Thymus (tissue), 11 donors: ENCODE results near the gene EPB41L2. TPM values are rescaled to one million over a fixed set of nuclear protein-coding genes. Genes with fewer than 3 reads are reported as not detected.
"Not testable (repeated sequence)": the region's sequence is repeated elsewhere in the genome, so short reads cannot be mapped to it uniquely, and the experiment has no call there.

Experiments used
- DNase-seq, 9 donors: peaks; one replicate each; pipeline ENCODE4 v3.0.0-alpha.2; 2013; ENCODE audit warnings: low spot score in 9 of 9, low read depth in 6 of 9, missing footprints in 1 of 9
- H3K27ac ChIP-seq, 2 donors: one replicate each; pipeline ENCODE4 v1.5.1; 2013; ENCODE audit warnings: control low read depth in 1 of 2, low read depth in 1 of 2, low read length in 1 of 2, mild to moderate bottlenecking in 1 of 2, moderate library complexity in 1 of 2
- H3K27me3 ChIP-seq, 2 donors: one replicate each; pipeline ENCODE4 v1.5.1; 2013; ENCODE audit warnings: low read length in 1 of 2; ENCODE audit not compliant: control insufficient read depth in 2 of 2, insufficient read depth in 1 of 2
- H3K36me3 ChIP-seq, 2 donors: one replicate each; pipeline ENCODE4 v1.5.1; 2013; ENCODE audit warnings: low read length in 1 of 2, mild to moderate bottlenecking in 1 of 2, moderate library complexity in 1 of 2; ENCODE audit not compliant: control insufficient read depth in 2 of 2, insufficient read depth in 2 of 2
- H3K4me1 ChIP-seq, 2 donors: one replicate each; pipeline ENCODE4 v1.5.1; 2013; ENCODE audit warnings: low read length in 2 of 2; ENCODE audit not compliant: control insufficient read depth in 2 of 2, insufficient read depth in 2 of 2
- H3K4me3 ChIP-seq, 2 donors: one replicate each; pipeline ENCODE4 v1.5.1; 2013; ENCODE audit warnings: low read length in 2 of 2, control low read depth in 1 of 2, mild to moderate bottlenecking in 1 of 2
- H3K9me3 ChIP-seq, 2 donors: one replicate each; pipeline ENCODE4 v1.5.1; 2013; ENCODE audit warnings: low read length in 1 of 2, mild to moderate bottlenecking in 1 of 2; ENCODE audit not compliant: control insufficient read depth in 2 of 2, insufficient read depth in 1 of 2
- WGBS: extraction: QIAGEN DNeasy Blood & Tissue Kit; methylation state at CpG from one replicate; pipeline ENCODE4 v1.1.7; 2013; 5-methylcytosine and 5-hydroxymethylcytosine counted together
- polyA plus RNA-seq: library from polyadenylated mRNA; stranded (reverse); fragments of 200-250 nt; gene quantifications from one replicate; pipeline ENCODE4 v1.2.3, GENCODE V29; 2013
- total RNA-seq: library from RNA; stranded (reverse); fragments of 120-200 nt; gene quantifications from one replicate; pipeline ENCODE4 v1.2.4, GENCODE V29; 2013
- donor health status: healthy.

EPB41L2 gene
- total and polyA plus RNA-seq, 2 donors = 19.1 to 22.4 TPM

DNA sequence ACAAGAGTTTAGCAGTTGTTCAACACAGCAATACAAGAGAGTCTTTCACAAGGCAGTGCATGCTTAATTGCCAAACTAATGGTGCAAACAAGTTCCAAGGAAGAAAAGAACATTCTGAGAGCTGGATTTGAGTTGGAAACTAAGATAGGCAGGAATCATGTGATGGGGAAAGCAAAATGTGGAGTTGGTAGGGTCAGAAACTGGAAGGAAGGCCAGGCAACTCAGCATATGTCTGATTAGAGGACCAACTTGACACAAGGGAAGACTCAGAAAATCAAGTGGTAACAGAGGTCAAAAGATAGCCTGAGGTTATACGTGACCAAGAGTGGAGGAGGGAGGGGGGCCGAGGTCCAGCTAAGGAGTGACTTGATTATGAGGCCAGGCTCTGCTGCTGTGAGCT is 118.6 kb downstream of the EPB41L2 start:
- H3K4me3 ChIP-seq = no peak overlapping the region
- WGBS = 99% methylated on average over 2 of the region's 2 CpGs
- no peak overlapping the region for H3K27ac ChIP-seq

DNA sequence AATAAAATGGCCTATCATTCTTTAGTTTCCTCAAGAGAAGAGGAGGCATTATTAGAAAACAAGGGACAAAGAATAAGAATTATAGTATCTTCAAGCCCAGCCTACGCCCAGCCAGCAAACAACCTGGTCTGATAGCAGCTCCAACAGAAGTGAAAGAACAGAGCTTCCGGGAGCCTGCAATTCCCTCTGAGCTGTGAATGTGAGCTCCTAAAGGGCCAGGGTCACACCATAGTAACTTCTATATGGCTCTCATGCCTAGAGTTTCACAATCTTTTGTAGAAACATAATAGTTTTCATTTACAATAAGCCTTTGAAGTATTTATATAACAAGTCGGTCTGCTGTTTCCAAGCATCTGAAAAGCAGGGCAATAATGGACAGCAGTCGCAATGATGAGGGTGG is 119.3 kb downstream of the EPB41L2 start:
- WGBS = 84% methylated on average over 4 of the region's 4 CpGs
- Histone ChIP-seq H3K36me3 (no peaks in the 10 kb centered on the region), H3K27ac (no peak overlapping the region), H3K27me3 (no peaks in the 10 kb centered on the region), H3K4me1 (no peaks in the 10 kb centered on the region), H3K4me3 (no peak overlapping the region), H3K9me3 (no peaks in the 10 kb centered on the region)
- DNase-seq = no peak

More for the DNA sequence above, 118.6 kb downstream of the EPB41L2 start:
- H3K9me3 ChIP-seq = no peaks in the 10 kb centered on the region
- no peaks in the 10 kb centered on the region for H3K27me3 ChIP-seq
- no peaks in the 10 kb centered on the region for H3K36me3 ChIP-seq
- H3K4me1 ChIP-seq = no peaks in the 10 kb centered on the region
- no peak for DNase-seq

DNA sequence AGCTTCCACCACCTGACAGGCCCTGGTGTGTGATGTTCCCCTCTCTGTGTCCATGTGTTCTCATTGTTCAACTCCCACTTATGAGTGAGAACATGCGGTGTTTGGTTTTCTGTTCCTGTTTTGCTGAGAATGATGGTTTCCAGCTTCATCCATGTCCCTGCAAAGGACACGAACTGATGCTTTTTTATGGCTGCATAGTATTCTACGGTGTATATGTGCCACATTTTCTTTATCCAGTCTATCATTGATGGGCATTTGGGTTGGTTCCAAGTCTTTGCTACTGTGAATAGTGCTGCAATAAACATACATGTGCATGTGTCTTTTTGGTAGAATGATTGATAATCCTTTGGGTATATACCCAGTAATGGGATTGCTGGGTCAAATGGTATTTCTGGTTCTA is 120.3 kb downstream of the EPB41L2 start:
- H3K27ac ChIP-seq, H3K27me3 ChIP-seq, H3K36me3 ChIP-seq, DNase-seq, H3K4me1 ChIP-seq, H3K4me3 ChIP-seq, H3K9me3 ChIP-seq: not testable (repeated sequence)
- WGBS = 98% methylated on average over 3 of the region's 3 CpGs

DNA sequence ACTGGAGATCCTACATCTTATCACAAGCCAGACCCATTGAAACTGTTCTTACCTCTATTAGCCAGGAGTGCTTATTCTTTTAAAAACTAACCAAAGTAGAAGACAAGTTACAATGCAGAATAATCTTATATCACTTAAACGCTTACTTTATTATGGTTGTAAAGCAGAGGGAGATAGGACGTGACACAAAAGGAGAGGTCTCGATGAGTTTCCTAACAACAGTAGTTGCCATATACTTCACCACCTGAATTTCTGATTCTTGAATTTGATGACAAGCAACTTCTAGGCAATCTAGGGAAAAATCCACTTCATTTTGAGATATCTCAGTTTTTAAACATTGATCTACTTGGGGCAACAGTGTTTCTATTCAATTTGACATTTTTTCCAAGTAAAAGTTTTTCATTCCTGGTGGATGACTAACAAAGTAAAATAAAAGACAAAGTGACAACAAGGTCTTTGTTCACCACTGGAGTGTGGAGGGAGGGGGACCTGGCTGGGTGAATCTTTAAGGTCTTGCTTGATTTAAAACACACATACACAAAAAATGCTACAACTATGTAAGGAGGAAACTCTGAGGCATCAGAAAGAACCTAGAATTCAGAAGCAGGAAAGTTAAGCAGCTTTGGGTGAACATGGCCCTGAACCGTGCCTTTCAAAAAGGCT is 125.0 kb downstream of the EPB41L2 start:
- H3K36me3 ChIP-seq = no peaks in the 10 kb centered on the region
- no peaks in the 10 kb centered on the region for H3K9me3 ChIP-seq
- no peak overlapping the region for H3K4me3 ChIP-seq
- 96% methylated on average over 4 of the region's 4 CpGs for WGBS
- no peaks in the 10 kb centered on the region for H3K4me1 ChIP-seq
- H3K27ac ChIP-seq = no peak overlapping the region
- no peaks in the 10 kb centered on the region for H3K27me3 ChIP-seq
- no peak for DNase-seq

DNA sequence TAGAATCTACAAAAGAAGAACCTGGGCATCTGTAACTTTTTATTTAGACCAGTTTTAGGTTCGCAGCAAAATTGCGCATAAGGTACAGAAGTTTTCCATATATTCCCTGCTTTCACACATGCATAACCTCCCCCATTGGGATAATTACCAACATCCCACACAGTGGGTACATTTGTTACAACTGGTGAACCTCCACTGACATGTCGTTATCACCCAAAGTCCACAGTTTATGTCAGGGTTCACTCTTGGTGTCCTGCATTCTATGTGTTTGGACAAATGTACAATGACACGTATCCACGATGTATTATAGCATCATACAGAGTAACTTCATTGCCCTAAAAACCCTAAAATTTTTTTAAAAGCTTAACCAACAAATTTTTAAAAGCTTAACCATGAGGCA is 126.1 kb downstream of the EPB41L2 start:
- H3K4me3 ChIP-seq = no peak overlapping the region
- no peak for DNase-seq
- no peaks in the 10 kb centered on the region for H3K27me3 ChIP-seq
- WGBS = 98% methylated on average over 5 of the region's 5 CpGs
- no peaks in the 10 kb centered on the region for H3K36me3 ChIP-seq
- H3K4me1 ChIP-seq = no peaks in the 10 kb centered on the region
- no peaks in the 10 kb centered on the region for H3K9me3 ChIP-seq
- H3K27ac ChIP-seq = no peak overlapping the region

DNA sequence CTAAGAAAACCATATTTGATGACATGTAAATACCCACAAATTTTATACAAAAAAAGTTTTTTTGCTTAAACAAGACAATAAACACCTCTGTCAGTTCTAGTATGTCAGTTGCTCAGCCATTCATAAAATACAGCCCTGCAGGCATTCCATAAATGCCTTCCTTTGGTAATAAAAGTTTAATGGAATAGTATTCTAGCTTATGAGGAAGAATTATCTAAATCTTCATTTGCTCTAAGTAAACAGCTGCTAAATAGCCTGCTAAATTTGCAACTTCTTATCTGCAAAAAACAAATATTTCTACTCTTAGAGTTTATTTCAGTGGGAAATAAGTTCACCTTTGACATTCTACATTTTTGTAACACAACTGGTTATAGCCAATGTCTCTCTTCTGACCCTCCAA is 127.1 kb downstream of the EPB41L2 start:
- no peak for DNase-seq
- H3K4me1 ChIP-seq = no peaks in the 10 kb centered on the region
- no peaks in the 10 kb centered on the region for H3K9me3 ChIP-seq
- H3K27me3 ChIP-seq = no peaks in the 10 kb centered on the region
- H3K4me3 ChIP-seq = no peak overlapping the region
- H3K27ac ChIP-seq = no peak overlapping the region
- H3K36me3 ChIP-seq = no peaks in the 10 kb centered on the region

DNA sequence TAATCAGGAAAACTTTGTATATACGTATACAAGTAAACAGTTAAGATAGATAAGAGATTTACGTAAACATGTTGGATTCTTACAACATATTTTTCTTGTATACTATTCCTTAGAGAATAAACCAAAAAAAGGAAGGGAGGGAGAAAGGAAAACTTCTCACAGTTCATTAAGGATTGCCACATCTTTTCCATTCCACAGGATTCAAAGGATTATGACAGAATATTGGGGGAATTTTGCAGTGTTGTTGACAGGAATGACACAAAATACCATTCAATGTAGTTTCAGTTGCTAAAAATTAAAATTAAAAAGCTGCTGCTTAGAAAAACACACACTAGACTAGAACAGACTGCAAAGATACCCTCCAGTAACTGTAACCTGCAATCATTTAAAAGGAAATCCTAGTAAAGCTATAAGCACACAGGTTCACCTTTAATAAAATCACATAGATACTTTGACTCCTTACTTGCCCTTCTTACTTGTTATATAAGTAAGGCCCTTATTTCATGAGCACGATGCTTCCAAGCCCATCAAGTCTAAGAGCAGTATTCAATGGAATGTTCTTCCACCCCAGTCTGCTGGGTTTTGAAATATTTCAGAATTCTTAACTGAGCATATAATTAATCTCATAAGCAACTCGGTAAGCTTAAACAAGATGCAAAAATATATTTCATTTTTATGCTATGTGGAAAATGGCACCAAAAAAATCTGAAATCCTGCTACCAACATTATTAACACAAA is 128.0 kb downstream of the EPB41L2 start:
- H3K36me3 ChIP-seq = no peaks in the 10 kb centered on the region
- DNase-seq = no peak
- H3K4me1 ChIP-seq = no peaks in the 10 kb centered on the region
- 70% methylated on average over 4 of the region's 4 CpGs for WGBS
- no peaks in the 10 kb centered on the region for H3K9me3 ChIP-seq
- H3K27ac ChIP-seq = no peak overlapping the region
- no peak overlapping the region for H3K4me3 ChIP-seq
- H3K27me3 ChIP-seq = no peaks in the 10 kb centered on the region

DNA sequence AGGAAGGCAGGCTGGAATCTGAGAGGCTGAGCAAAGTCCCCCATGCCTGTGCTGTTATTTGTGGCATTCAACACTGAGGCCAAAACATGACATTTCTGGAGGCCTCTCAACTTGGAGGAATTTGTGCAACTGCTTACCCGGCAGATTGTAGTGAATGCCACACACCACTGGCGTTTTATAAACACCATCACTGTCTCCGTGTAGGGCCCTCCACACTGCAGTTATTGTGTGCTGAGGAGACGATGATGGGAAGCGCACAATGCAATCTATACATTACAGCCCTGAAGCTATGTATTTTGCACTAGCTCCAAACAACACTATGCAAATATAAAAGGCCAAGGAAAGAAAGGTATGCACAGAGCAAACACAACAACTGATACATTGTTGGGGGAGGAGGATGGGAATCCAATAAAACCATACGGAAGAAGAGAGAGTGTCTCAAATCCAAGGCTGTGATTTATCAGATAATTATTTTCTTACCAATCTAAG is 129.3 kb downstream of the EPB41L2 start:
- Histone ChIP-seq H3K4me1 (no peaks in the 10 kb centered on the region), H3K9me3 (no peaks in the 10 kb centered on the region), H3K36me3 (no peaks in the 10 kb centered on the region), H3K4me3 (no peak overlapping the region), H3K27me3 (no peaks in the 10 kb centered on the region), H3K27ac (no peak overlapping the region)
- DNase-seq = no peak
- 95% methylated on average over 6 of the region's 6 CpGs for WGBS

DNA sequence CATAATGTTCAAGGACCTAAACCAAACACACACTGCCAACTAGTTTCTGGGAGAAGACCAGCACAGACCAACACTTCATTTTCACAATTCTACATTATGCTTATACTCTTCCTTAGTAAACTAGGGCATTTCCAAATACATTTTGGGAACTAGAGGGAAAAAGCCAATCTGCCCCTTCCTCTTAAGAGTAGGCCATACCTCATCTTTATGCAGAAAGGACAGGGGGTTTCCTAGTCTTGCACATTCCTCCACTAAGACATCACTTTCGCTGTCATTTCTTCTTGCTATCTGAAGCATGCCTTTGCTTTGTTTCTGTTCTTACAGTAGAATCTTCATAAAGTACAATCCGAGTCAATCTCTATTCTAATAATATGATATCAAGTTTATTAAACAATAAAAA is 130.1 kb downstream of the EPB41L2 start:
- no peak overlapping the region for H3K27ac ChIP-seq
- no peaks in the 10 kb centered on the region for H3K4me1 ChIP-seq
- H3K9me3 ChIP-seq = no peaks in the 10 kb centered on the region
- 90% methylated on average over 2 of the region's 2 CpGs for WGBS
- no peak overlapping the region for H3K4me3 ChIP-seq
- H3K27me3 ChIP-seq = no peaks in the 10 kb centered on the region
- no peaks in the 10 kb centered on the region for H3K36me3 ChIP-seq
- no peak for DNase-seq
